Astrocyte of the spinal cord (primary cell): ENCODE results near the gene SNAPC2.

ENCODE experiments used
- DNase-seq: peaks from one replicate; pipeline ENCODE4 v3.0.0; 2011; ENCODE audit warnings: low read depth, low spot score
- H3K4me3 ChIP-seq: 2 replicates; pipeline ENCODE4 v1.5.1; 2011; ENCODE audit warnings: low read depth, mild to moderate bottlenecking, low read length, moderate library complexity
- in situ Hi-C: cut with HindIII; loops from 2 replicates; pipeline ENCODE4 v1.10.0; 2017; ENCODE audit warnings: low sequenced_read_pairs
- TF ChIP-seq, protein P1 (sequence below): IDR thresholded peaks from 2 replicates; pipeline ENCODE4 v1.5.1; 2012; ENCODE audit warnings: low read depth, mild to moderate bottlenecking, low read length, inconsistent platforms

The SNAPC2 gene

DNA sequence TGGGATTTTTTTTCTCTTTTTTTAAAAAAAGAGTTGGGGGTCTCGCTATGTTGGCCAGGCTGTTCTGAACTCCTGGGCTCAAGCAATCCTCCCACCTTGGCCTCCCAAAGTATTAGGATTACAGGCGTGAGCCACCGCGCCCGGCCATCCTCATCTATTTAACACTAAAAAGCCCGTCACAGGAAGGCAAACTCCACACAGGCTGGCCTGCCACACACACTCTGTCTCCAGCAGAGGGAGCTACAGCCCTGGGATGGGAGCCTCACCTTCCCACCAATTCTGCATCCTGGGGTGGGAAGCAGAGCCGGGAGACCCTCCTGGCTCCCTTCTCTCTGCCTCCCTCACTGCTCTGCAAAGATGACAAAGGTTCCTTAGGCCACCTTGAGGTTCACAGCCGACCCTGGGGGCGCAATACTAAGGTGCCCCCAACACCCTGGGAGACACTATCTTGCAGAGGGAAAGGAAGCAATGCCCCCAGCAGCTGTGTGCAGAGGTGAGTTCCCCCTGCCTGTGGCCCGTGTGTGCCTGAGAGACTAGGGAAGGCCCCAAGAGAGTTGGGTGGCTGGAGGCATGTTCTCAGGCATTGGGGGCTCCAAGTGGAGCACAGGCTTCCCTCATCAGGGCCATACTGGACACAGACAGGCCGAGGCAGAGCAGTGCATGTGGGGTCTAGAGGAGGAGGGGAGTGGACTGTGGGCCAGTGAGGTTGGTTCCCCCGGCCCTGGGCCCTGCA is 50.7 kb downstream of the SNAPC2 start:
- peak; percentile 22 for DNase-seq
- TF ChIP-seq, protein P1, sequence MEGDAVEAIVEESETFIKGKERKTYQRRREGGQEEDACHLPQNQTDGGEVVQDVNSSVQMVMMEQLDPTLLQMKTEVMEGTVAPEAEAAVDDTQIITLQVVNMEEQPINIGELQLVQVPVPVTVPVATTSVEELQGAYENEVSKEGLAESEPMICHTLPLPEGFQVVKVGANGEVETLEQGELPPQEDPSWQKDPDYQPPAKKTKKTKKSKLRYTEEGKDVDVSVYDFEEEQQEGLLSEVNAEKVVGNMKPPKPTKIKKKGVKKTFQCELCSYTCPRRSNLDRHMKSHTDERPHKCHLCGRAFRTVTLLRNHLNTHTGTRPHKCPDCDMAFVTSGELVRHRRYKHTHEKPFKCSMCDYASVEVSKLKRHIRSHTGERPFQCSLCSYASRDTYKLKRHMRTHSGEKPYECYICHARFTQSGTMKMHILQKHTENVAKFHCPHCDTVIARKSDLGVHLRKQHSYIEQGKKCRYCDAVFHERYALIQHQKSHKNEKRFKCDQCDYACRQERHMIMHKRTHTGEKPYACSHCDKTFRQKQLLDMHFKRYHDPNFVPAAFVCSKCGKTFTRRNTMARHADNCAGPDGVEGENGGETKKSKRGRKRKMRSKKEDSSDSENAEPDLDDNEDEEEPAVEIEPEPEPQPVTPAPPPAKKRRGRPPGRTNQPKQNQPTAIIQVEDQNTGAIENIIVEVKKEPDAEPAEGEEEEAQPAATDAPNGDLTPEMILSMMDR, result peak; percentile 90
- in situ Hi-C loops, result no loop called here
- H3K4me3 ChIP-seq, result no peak overlapping the region

DNA sequence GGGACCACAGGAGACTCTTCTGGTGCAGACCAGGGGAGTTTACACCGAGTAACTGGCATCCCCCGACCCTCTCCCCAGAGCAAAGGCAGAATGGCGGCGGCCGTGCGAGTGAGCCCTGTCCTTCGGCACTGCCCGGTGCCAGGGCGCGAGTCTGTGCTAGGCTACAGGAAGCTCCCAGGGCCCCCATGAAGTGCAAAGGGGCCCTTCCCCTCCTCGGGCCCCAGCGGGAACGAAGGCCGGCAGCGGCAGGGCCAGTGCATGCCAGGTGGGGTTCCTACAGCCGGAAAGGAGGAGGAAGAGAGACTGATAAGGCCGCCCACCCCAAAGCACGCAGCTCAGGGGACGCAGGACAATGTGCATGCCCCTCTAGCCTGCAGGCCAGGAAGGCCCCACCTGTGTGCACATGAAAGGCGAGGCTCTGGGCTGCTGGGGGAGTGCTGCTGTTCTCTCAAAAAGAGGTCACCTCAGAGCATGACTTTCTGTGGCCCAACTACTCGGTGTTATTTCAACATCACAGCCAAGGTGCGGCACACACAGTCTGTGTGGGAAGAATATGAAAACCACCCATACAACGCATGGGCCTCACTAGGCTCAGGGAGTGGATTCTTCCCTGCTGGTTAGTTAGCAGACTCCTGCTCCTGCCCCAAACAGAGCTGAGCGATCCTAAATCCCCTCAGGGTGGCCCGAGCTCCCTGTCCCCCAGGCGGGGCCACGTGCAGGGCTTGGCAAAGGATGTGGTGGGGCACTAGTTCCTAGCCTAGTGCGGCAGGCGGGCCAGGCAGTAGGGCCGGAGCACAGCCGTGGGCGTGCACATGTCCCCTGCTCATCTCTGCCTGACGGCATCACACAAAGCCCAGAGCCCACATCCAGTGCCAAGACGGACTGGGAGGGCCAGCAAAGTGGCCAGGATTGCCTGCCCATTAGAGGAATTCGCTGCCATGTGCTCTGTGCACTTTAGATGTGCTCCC is 51.7 kb downstream of the SNAPC2 start:
- H3K4me3 ChIP-seq, result no peak overlapping the region
- TF ChIP-seq, protein P1, result no peak
- in situ Hi-C loops, result no loop called here
- DNase-seq, result no peak
